Activated T-helper 2 cell treated with anti-CD3 and anti-CD28 coated beads, Interferon-gamma antibody, Interleukin-2, Interleukin-4, amounts not matched to agents 10 μg/mL and 5 μg/mL and 100 μg/mL, durations not matched to agents 14 hours and 24 hours and 36 hours (primary cell): ENCODE measurements around the gene ADGRB3. TPM values are rescaled to one million over a fixed set of nuclear protein-coding genes. Genes with fewer than 3 reads are reported as not detected.

ENCODE experiments used
- DNase-seq: peaks from one replicate; pipeline ENCODE4 v3.0.0; 2021; ENCODE audit warnings: low spot score
- H3K27ac Mint-ChIP-seq: one replicate; pipeline ENCODE4 v1.8.0; 2021; ENCODE audit warnings: mixed read lengths
- H3K27me3 Mint-ChIP-seq: one replicate; pipeline ENCODE4 v1.8.0; 2021; ENCODE audit warnings: low read depth, mixed read lengths
- H3K36me3 Mint-ChIP-seq: one replicate; pipeline ENCODE4 v1.8.0; 2021; ENCODE audit warnings: low read depth, mixed read lengths
- H3K4me1 Mint-ChIP-seq: one replicate; pipeline ENCODE4 v1.8.0; 2021; ENCODE audit warnings: low read depth, mixed read lengths
- H3K4me3 Mint-ChIP-seq: one replicate; pipeline ENCODE4 v1.8.0; 2021; ENCODE audit warnings: low read depth, mild to moderate bottlenecking, moderate library complexity, mixed read lengths
- H3K9me3 Mint-ChIP-seq: one replicate; pipeline ENCODE4 v1.8.0; 2021; ENCODE audit warnings: mixed read lengths
- intact Hi-C: fragments of 100-400 bp; cut with micrococcal nuclease; formaldehyde crosslinking; loops from one replicate; pipeline ENCODE4 v1.15.1; 2023
- total RNA-seq: library from RNA; stranded (reverse); gene quantifications from 2 replicates; pipeline ENCODE4 v1.2.3, GENCODE V29; 2022

Gene ADGRB3
- total RNA-seq: 0.07 and 0.14 TPM in 2 replicates

- Mint-ChIP-seq H3K27me3 (peaks cover 50% of the 10 kb centered on the region), H3K4me3 (peak within 1 kb of the TSS; percentile 74)
Measured at GRCh38 chr6:68634726-68635411, at the start of gene ADGRB3. ADGRB3 (plus strand) TSS chr6:68635282; CDS start chr6:68638676, 3,394 bp downstream.

GRCh38 chr6:68593558-68593957 lies 41.5 kb upstream of the ADGRB3 start:
- intact Hi-C loops: no loop called here

More at GRCh38 chr6:68634726-68635411, at the start of gene ADGRB3:
- Mint-ChIP-seq H3K4me1 (peaks cover 13% of the 10 kb centered on the region), H3K27ac (no peak within 1 kb of the TSS), H3K9me3 (no peaks in the 10 kb centered on the region), H3K36me3 (no peaks in the 10 kb centered on the region)
- intact Hi-C loops: loop anchor here (10.0 kb wide), 1 partner anchor 140 kb away; no protein-coding TSS in a partner anchor
- DNase-seq: peak; percentile 13

GRCh38 chr6:68597642-68598041 lies 37.4 kb upstream of the ADGRB3 start:
- H3K4me3 Mint-ChIP-seq: no peak overlapping the region
- no peak overlapping the region for H3K27ac Mint-ChIP-seq
- peaks cover 9% of the 10 kb centered on the region for H3K9me3 Mint-ChIP-seq
- H3K27me3 Mint-ChIP-seq: no peaks in the 10 kb centered on the region
- no peak for DNase-seq
- no peaks in the 10 kb centered on the region for H3K36me3 Mint-ChIP-seq
- no peaks in the 10 kb centered on the region for H3K4me1 Mint-ChIP-seq
- intact Hi-C loops: no loop called here

More at GRCh38 chr6:68593558-68593957, 41.5 kb upstream of the ADGRB3 start:
- DNase-seq: no peak
- H3K27ac Mint-ChIP-seq: no peak overlapping the region
- H3K4me1 Mint-ChIP-seq: no peaks in the 10 kb centered on the region
- no peaks in the 10 kb centered on the region for H3K27me3 Mint-ChIP-seq
- H3K36me3 Mint-ChIP-seq: no peaks in the 10 kb centered on the region
- no peak overlapping the region for H3K4me3 Mint-ChIP-seq
- peaks cover 9% of the 10 kb centered on the region for H3K9me3 Mint-ChIP-seq

GRCh38 chr6:68615938-68616337 lies 19.1 kb upstream of the ADGRB3 start:
- DNase-seq: no peak
- intact Hi-C loops: no loop called here
- Mint-ChIP-seq H3K27ac (no peak overlapping the region), H3K4me1 (no peaks in the 10 kb centered on the region), H3K36me3 (no peaks in the 10 kb centered on the region), H3K9me3 (no peaks in the 10 kb centered on the region), H3K4me3 (no peak overlapping the region), H3K27me3 (no peaks in the 10 kb centered on the region)

GRCh38 chr6:68625998-68626397 lies 9.1 kb upstream of the ADGRB3 start:
- no peaks in the 10 kb centered on the region for H3K9me3 Mint-ChIP-seq
- intact Hi-C loops: no loop called here
- DNase-seq: no peak
- no peaks in the 10 kb centered on the region for H3K27me3 Mint-ChIP-seq
- no peaks in the 10 kb centered on the region for H3K36me3 Mint-ChIP-seq
- H3K4me1 Mint-ChIP-seq: no peaks in the 10 kb centered on the region
- H3K4me3 Mint-ChIP-seq: no peak overlapping the region
- no peak overlapping the region for H3K27ac Mint-ChIP-seq

- intact Hi-C loops: no loop called here
- Mint-ChIP-seq H3K4me1 (no peaks in the 10 kb centered on the region), H3K4me3 (no peak overlapping the region), H3K27ac (no peak overlapping the region), H3K27me3 (peaks cover 9% of the 10 kb centered on the region), H3K9me3 (no peaks in the 10 kb centered on the region), H3K36me3 (no peaks in the 10 kb centered on the region)
- no peak for DNase-seq
Measured at GRCh38 chr6:68628161-68628560, 6.9 kb upstream of the ADGRB3 start.

GRCh38 chr6:68632734-68633133 lies 2.3 kb upstream of the ADGRB3 start:
- H3K36me3 Mint-ChIP-seq: no peaks in the 10 kb centered on the region
- H3K27me3 Mint-ChIP-seq: peaks cover 44% of the 10 kb centered on the region
- no peak overlapping the region for H3K27ac Mint-ChIP-seq
- DNase-seq: no peak
- H3K4me3 Mint-ChIP-seq: no peak overlapping the region
- intact Hi-C loops: loop anchor here (10.0 kb wide), 1 partner anchor 142 kb away; no protein-coding TSS in a partner anchor
- H3K4me1 Mint-ChIP-seq: peaks cover 13% of the 10 kb centered on the region
- H3K9me3 Mint-ChIP-seq: no peaks in the 10 kb centered on the region

- Mint-ChIP-seq H3K9me3 (no peaks in the 10 kb centered on the region), H3K36me3 (no peaks in the 10 kb centered on the region), H3K27ac (no peak overlapping the region), H3K27me3 (peaks cover 48% of the 10 kb centered on the region), H3K4me3 (no peak overlapping the region), H3K4me1 (peaks cover 13% of the 10 kb centered on the region)
- intact Hi-C loops: loop anchor here (10.0 kb wide), 1 partner anchor 141 kb away; no protein-coding TSS in a partner anchor
- DNase-seq: no peak
Measured at GRCh38 chr6:68633281-68633971, 1.7 kb upstream of the ADGRB3 start.

GRCh38 chr6:68633972-68634725 lies 933 bp upstream of the ADGRB3 start:
- no peaks in the 10 kb centered on the region for H3K9me3 Mint-ChIP-seq
- H3K27ac Mint-ChIP-seq: no peak overlapping the region
- H3K4me3 Mint-ChIP-seq: peak overlapping the region; percentile 74
- no peak for DNase-seq
- H3K27me3 Mint-ChIP-seq: peaks cover 48% of the 10 kb centered on the region
- intact Hi-C loops: loop anchor here (10.0 kb wide), 1 partner anchor 141 kb away; no protein-coding TSS in a partner anchor
- H3K4me1 Mint-ChIP-seq: peaks cover 13% of the 10 kb centered on the region
- no peaks in the 10 kb centered on the region for H3K36me3 Mint-ChIP-seq

GRCh38 chr6:68635412-68635705 lies 277 bp downstream of the ADGRB3 start:
- Mint-ChIP-seq H3K4me1 (peaks cover 16% of the 10 kb centered on the region), H3K4me3 (peak overlapping the region; percentile 72), H3K36me3 (no peaks in the 10 kb centered on the region), H3K27me3 (peaks cover 53% of the 10 kb centered on the region), H3K9me3 (no peaks in the 10 kb centered on the region), H3K27ac (no peak overlapping the region)
- DNase-seq: no peak
- intact Hi-C loops: loop anchor here (10.0 kb wide), 1 partner anchor 139 kb away; no protein-coding TSS in a partner anchor

- H3K27ac Mint-ChIP-seq: no peak overlapping the region
- H3K4me3 Mint-ChIP-seq: peak overlapping the region; percentile 72
- intact Hi-C loops: loop anchor here (10.0 kb wide), 1 partner anchor 139 kb away; no protein-coding TSS in a partner anchor
- no peaks in the 10 kb centered on the region for H3K36me3 Mint-ChIP-seq
- peaks cover 55% of the 10 kb centered on the region for H3K27me3 Mint-ChIP-seq
- H3K4me1 Mint-ChIP-seq: peaks cover 16% of the 10 kb centered on the region
- no peak for DNase-seq
- H3K9me3 Mint-ChIP-seq: no peaks in the 10 kb centered on the region
Measured at GRCh38 chr6:68635706-68636513, 828 bp downstream of the ADGRB3 start.

GRCh38 chr6:68636666-68637065 lies 1.6 kb downstream of the ADGRB3 start:
- H3K4me3 Mint-ChIP-seq: no peak overlapping the region
- peaks cover 16% of the 10 kb centered on the region for H3K4me1 Mint-ChIP-seq

More at GRCh38 chr6:68636666-68637065, 1.6 kb downstream of the ADGRB3 start:
- Mint-ChIP-seq H3K27me3 (peaks cover 55% of the 10 kb centered on the region), H3K27ac (no peak overlapping the region), H3K9me3 (no peaks in the 10 kb centered on the region), H3K36me3 (no peaks in the 10 kb centered on the region)
- no peak for DNase-seq
- intact Hi-C loops: loop anchor here (10.0 kb wide), 1 partner anchor 138 kb away; no protein-coding TSS in a partner anchor
